Stimulated activated CD8-positive, alpha-beta memory T cell treated with anti-CD3 and anti-CD28 coated beads, Interleukin-15, amount 100 ng/mL, for 4 hours (primary cell): ENCODE measurements around the gene SH3GL2.

Source experiments
- DNase-seq, 2 donors: peaks; one replicate each; pipeline ENCODE4 v3.0.0-alpha.2; 2020; ENCODE audit warnings: low read depth in 2 of 2

The SH3GL2 gene

DNA sequence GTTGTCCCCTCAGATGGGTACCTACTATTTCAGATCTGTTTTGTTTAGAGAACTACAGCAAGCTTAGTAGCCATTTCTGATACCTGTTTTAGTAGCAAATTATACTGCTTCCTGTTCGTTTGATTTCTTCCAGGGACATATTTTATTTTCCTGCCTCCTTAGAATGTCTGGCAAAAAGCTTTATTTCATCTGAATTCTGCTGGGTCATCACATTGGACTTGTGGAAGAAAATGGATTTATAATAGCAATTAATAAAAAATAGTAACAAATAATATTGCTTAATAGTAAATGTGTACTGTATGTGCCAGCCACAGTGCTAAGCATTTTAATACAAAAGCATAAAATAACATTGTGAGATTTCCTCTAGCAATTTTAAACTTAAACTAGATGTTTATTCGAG lies 79.4 kb downstream of the SH3GL2 start:
- no peak for DNase-seq

DNA sequence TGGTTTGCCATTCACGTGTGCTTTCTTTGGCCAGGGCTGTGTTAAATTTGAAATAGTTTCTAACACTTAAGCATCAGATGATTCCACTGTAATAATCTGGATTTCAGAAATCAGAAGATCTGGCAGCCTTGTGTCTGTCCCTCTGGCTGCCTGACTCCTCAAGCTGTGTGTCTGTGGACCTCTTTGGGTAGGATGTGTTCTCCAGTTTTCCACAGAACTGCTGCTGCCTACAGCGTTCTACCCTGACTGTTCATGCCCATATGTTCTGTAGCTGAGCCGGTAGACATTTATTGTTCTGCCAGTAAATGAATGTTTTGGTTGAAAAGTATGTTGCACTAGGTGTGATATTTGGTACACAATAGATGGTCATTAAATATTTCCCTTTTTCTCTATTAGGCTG lies 81.3 kb downstream of the SH3GL2 start:
- no peak for DNase-seq

DNA sequence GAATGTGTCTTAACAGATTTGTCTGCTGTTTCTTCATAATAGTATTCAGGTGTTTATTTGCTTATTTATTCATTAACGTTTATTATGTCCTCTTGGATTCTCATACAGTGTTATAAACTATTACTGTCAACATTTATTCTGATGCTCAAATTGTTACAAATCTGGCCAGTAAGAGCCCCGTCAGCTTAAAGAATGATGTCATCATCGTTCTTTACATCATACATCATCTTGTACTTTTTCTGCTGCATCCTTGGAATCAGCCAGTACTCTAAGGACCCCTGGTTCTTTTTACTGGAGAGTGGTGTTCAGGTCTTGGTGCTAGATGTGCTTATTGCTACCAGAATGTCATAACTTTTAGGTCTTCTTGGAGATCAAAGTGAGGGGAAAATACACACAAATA lies 86.6 kb downstream of the SH3GL2 start:
- DNase-seq: no peak

GRCh38 chr9:17669206-17669605 lies 90.3 kb downstream of the SH3GL2 start:
- DNase-seq: no peak

- no peak for DNase-seq
Measured at GRCh38 chr9:17682684-17683083, 103.8 kb downstream of the SH3GL2 start.

DNA sequence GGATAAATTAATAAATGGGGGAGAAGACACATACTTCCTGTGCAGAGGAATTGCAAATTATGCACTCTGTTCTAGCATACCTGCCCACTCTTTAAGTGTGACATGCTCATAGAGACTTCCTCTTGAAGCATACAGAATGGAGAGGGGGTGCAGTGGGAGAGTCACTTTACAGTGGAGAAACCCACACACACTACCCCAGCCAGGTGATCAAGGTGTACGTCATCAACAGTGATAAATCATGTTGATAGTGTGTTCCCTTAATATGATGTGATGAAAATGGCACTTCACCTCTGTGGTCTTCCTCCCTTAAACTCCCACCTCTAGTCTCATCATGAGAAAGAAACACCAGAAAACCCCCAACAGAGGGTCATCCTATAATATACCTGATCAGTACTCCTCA lies 110.0 kb downstream of the SH3GL2 start:
- DNase-seq: no peak

- no peak for DNase-seq
Measured at GRCh38 chr9:17694336-17694735, 115.5 kb downstream of the SH3GL2 start.

GRCh38 chr9:17695482-17695881 lies 116.6 kb downstream of the SH3GL2 start:
- no peak for DNase-seq

GRCh38 chr9:17699615-17700330 lies 120.9 kb downstream of the SH3GL2 start:
- no peak for DNase-seq

GRCh38 chr9:17706347-17706746 lies 127.5 kb downstream of the SH3GL2 start:
- no peak for DNase-seq

GRCh38 chr9:17719053-17719452 lies 140.2 kb downstream of the SH3GL2 start:
- no peak for DNase-seq

- DNase-seq: no peak
Measured at GRCh38 chr9:17721954-17722353, 143.1 kb downstream of the SH3GL2 start.

DNA sequence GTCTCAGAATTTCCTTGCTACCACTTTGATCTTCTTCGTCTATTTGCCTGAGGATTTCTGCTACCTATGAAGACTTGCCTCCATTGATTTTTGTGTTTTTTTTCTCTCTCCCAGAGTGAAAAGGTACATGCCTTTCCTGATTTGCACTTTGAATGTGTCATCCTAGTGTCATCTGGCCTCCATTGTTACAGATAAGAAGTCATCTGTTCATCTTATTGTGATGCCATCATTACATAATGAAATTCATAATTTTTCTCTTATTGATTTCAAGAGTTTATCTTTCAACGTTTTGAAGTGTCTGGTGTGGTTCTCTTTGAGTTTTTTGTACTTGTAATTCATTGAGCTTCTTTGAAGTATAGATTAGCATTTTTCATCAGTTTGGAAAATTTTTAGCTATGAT lies 144.8 kb downstream of the SH3GL2 start:
- DNase-seq: no peak

DNA sequence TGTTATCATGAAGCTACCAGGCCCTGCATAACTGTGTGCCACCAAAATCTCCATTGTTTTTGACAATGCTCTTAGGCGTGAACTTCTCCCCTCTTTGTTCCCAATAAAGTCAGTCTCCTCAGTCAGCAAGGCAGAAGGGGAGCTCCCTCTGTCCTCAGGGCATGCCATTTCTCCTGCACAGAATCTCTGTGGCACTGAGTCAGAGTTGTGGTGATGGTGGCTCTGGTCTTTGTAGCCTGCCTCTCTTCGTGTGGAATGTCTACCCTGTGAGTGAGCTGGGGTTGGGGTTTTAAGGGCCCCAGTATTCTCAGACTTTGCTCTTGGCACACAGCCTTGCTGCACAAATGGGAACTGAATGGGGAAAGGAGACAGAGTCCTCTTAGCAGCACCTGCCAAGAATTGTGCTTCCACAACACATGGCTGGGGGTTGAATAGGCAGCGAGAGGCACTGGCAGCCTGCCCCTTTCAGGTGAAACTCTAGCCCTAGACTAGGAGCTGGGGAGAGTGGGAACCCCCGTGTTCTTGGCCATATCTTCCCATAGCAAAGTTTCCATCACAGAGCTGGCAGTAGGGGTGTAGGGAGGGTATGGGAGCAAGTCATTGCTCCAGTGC lies 146.6 kb downstream of the SH3GL2 start:
- DNase-seq: no peak

- no peak for DNase-seq
Measured at GRCh38 chr9:17726298-17726697, 147.4 kb downstream of the SH3GL2 start.

DNA sequence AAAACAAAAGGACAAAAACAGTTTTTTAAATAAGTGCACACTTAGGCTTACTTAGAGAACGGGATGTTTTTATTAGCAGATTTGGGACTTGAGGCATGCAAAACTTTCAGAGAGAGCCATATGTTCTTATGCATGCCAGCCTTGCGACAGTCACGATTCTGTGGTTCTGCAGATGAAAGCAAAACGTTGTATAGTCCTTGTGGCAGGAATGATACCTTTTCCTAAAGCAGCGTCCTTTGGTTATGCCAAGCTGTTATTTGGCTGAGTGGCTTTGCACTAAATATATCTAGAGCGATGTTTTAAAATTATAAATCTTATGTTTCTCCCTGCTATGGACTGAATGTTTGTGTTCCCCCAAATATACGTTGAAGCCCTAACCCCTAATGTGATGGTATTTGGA lies 152.0 kb downstream of the SH3GL2 start:
- DNase-seq: no peak

DNA sequence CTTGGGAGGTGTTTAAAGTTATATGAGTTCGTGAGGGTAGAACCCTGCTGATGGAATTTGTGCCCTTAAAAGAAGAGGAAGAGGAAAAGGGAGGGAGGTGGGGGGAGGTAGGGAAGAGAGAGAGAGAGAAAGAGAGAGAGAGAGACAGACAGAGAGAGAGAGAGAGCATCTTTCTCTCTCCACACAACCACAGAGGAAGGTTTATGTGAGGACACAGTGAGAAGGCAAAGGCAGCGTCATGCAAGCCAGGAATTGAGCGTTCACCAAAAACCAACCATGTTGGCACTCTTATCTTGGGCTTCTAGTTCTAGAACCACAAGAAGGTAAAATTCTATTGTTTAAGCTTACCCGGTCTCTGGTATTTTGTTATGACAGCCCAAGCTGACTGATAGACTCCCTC lies 152.4 kb downstream of the SH3GL2 start:
- no peak for DNase-seq

DNA sequence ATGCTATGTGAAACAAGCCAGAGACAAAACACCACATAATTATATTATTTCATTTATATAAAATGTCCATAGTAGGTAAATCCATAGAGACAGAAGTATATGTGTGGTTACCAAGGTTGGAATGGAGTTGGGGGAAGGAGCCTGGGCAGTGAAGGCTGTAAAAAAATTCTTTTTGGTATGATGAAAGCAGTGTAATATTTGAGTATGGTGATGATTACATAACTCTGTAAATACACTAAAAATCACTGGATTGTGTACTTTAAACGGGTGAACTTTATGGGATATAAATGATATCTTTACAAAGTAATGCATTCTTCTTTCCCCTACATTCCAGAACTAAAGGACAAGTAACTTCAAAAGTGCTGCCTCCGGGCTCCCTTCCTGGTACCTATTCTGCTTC lies 155.8 kb downstream of the SH3GL2 start:
- DNase-seq: no peak

DNA sequence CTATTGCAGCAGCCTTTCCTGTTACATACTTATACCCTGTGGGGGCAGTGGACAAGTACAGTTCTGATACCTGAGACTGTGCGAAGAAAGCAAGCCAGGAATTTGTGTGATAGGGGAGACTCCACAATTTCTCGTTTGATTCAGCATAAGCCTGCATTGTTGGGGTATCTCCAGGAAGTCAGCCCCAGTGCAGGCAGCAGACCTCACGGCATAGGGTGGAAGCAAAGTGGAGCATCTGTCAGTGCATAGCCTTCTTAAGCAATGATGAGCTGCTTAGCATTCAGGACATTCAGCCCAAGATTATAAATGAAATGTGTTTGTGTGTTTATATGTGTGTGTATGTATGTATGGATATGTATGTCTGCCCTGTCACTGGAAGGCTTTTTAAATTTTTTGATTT lies 157.0 kb downstream of the SH3GL2 start:
- DNase-seq: no peak

DNA sequence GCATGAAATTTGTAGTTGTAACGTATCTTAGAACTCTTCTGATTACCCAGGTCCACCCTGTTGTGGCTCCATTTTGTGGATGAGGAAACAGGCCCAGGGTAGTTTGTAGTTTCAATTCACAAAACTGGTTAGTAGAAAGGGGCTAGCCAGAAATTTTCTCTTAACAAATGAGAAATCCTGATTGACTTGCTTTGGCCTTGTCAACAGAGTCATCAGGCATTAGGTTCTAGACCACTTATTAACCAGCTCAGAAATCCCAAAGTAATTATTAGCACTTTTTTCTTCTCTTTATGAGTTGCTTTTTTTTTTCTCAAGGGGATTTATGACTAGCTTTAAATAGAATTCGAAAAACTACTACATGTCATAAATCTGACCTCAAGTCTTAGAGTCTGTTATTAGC lies 160.2 kb downstream of the SH3GL2 start:
- no peak for DNase-seq

- no peak for DNase-seq
Measured at GRCh38 chr9:17739736-17740135, 160.9 kb downstream of the SH3GL2 start.

- no peak for DNase-seq
Measured at GRCh38 chr9:17742067-17742466, 163.2 kb downstream of the SH3GL2 start.

GRCh38 chr9:17744786-17745185 lies 165.9 kb downstream of the SH3GL2 start:
- no peak for DNase-seq

- no peak for DNase-seq
Measured at GRCh38 chr9:17750269-17750668, 171.4 kb downstream of the SH3GL2 start.
